Measurements from ENCODE around the gene PITPNC1. TPM values are rescaled to one million over a fixed set of nuclear protein-coding genes. Genes with fewer than 3 reads are reported as not detected.
"Not testable (repeated sequence)": the region's sequence is repeated elsewhere in the genome, so short reads cannot be mapped to it uniquely, and the experiment has no call there.

The PITPNC1 gene
- total RNA-seq, 1 donor from 2014 or later = 8.1 TPM

GRCh38 chr17:67511012-67511411, 133.9 kb downstream of the PITPNC1 start:
- no peak for DNase-seq (ENCODE audit: extremely low spot score in 2 of 2)
- Histone ChIP-seq H3K9me3 (peaks cover 3% of the 10 kb centered on the region), H3K27me3 (no peaks in the 10 kb centered on the region), H3K27ac (no peak overlapping the region), H3K4me1 (peaks cover 21% of the 10 kb centered on the region), H3K4me3 (no peak overlapping the region), H3K36me3 (no peaks in the 10 kb centered on the region)
- TF ChIP-seq POLR2AphosphoS5 (IDR thresholded peaks at IDR 0.05; ENCODE audit: insufficient read depth in 1 of 2, low read depth in 1 of 2) = peak in 1 of 2 donors; percentile 45
- no peak for TF ChIP-seq CTCF (IDR thresholded peaks at IDR 0.05)
- TF ChIP-seq POLR2A (IDR thresholded peaks at IDR 0.05) = no peak
- intact Hi-C loops (cut with DNase I) = no loop called here

- no peak overlapping the region for H3K27ac ChIP-seq
- no peak for DNase-seq (ENCODE audit: extremely low spot score in 2 of 2)
- H3K4me3 ChIP-seq = no peak overlapping the region
- peaks cover 3% of the 10 kb centered on the region for H3K9me3 ChIP-seq
- peaks cover 21% of the 10 kb centered on the region for H3K4me1 ChIP-seq
- no peak for TF ChIP-seq POLR2A (IDR thresholded peaks at IDR 0.05)
- TF ChIP-seq CTCF (IDR thresholded peaks at IDR 0.05) = no peak
- no peak for TF ChIP-seq POLR2AphosphoS5 (IDR thresholded peaks at IDR 0.05; ENCODE audit: insufficient read depth in 1 of 2, low read depth in 1 of 2)
- intact Hi-C loops (cut with DNase I) = no loop called here
- H3K36me3 ChIP-seq = no peaks in the 10 kb centered on the region
- H3K27me3 ChIP-seq = no peaks in the 10 kb centered on the region
Measured at GRCh38 chr17:67511804-67512203, 134.7 kb downstream of the PITPNC1 start.

GRCh38 chr17:67514998-67515397, 137.9 kb downstream of the PITPNC1 start:
- no peak overlapping the region for H3K27ac ChIP-seq
- no peak overlapping the region for H3K4me3 ChIP-seq
- TF ChIP-seq POLR2AphosphoS5 (IDR thresholded peaks at IDR 0.05; ENCODE audit: insufficient read depth in 1 of 2, low read depth in 1 of 2) (no peak), CTCF (IDR thresholded peaks at IDR 0.05) (no peak), POLR2A (IDR thresholded peaks at IDR 0.05) (no peak)
- peak in 1 of 2 donors; percentile 13 for DNase-seq (ENCODE audit: extremely low spot score in 2 of 2)
- no peaks in the 10 kb centered on the region for H3K9me3 ChIP-seq
- H3K36me3 ChIP-seq = no peaks in the 10 kb centered on the region
- intact Hi-C loops (cut with DNase I) = no loop called here
- H3K4me1 ChIP-seq = peaks cover 18% of the 10 kb centered on the region
- no peaks in the 10 kb centered on the region for H3K27me3 ChIP-seq

GRCh38 chr17:67515490-67516083, 138.5 kb downstream of the PITPNC1 start:
- Histone ChIP-seq H3K9me3 (no peaks in the 10 kb centered on the region), H3K27me3 (no peaks in the 10 kb centered on the region), H3K4me1 (peaks cover 15% of the 10 kb centered on the region), H3K27ac (no peak overlapping the region), H3K36me3 (no peaks in the 10 kb centered on the region), H3K4me3 (no peak overlapping the region)
- DNase-seq (ENCODE audit: extremely low spot score in 2 of 2) = peak in 1 of 2 donors; percentile 60
- TF ChIP-seq CTCF (IDR thresholded peaks at IDR 0.05) (no peak), POLR2AphosphoS5 (IDR thresholded peaks at IDR 0.05; ENCODE audit: insufficient read depth in 1 of 2, low read depth in 1 of 2) (no peak), POLR2A (IDR thresholded peaks at IDR 0.05) (no peak)
- intact Hi-C loops (cut with DNase I) = no loop called here

- H3K27me3 ChIP-seq; H3K36me3 ChIP-seq; intact Hi-C loops (cut with DNase I); H3K9me3 ChIP-seq; H3K4me3 ChIP-seq; H3K27ac ChIP-seq: not testable (repeated sequence)
- DNase-seq (ENCODE audit: extremely low spot score in 2 of 2) = peak in 1 of 2 donors; percentile 54
- H3K4me1 ChIP-seq = peaks cover 18% of the 10 kb centered on the region
Measured at GRCh38 chr17:67516571-67516970, 139.5 kb downstream of the PITPNC1 start.
